ENCODE results near the gene PDILT. TPM values are rescaled to one million over a fixed set of nuclear protein-coding genes. Genes with fewer than 3 reads are reported as not detected.
"Not testable (repeated sequence)": the region's sequence is repeated elsewhere in the genome, so short reads cannot be mapped to it uniquely, and the experiment has no call there.

The PDILT gene
- total RNA-seq, 1 experiment from 2014 or later = not detected

DNA sequence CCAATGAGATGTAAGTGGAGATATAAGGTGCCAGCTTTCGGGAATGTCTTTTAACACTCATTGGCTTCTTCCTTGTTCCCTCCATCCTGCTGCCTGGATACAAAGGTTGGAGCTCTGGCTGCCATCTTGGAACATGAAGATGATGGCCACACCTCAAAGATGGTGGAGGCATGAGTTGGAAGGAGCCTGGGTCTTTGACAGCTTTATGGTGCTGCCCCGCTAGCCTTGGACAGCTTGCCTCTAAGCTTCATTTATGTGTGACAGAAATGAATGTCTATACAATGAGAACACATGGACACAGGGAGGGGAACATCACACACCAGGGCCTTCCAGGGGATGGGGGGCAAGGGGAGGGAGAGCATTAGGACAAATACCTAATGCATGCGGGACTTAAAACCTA lies 90.8 kb downstream of the PDILT start:
- ATAC-seq = no peak
- H3K9me2 ChIP-seq (replicated peaks; ENCODE audit: low read length) = no peaks in the 10 kb centered on the region
- CTCF ChIA-PET = no interaction called here
- no peak overlapping the region for H2AFZ ChIP-seq (ENCODE audit: low read length)
- H3K9me3 ChIP-seq (ENCODE audit: low read length) = no peaks in the 10 kb centered on the region
- no peaks in the 10 kb centered on the region for H3K27me3 ChIP-seq (ENCODE audit: low read length)
- intact Hi-C loops (cut with micrococcal nuclease) = no loop called here
- H4K20me1 ChIP-seq (ENCODE audit: low read length) = no peaks in the 10 kb centered on the region
- H3K36me3 ChIP-seq (ENCODE audit: low read depth, low read length) = no peaks in the 10 kb centered on the region
- H3K79me2 ChIP-seq (ENCODE audit: low read length) = no peaks in the 10 kb centered on the region
- no peak for DNase-seq
- H3K4me3 ChIP-seq (ENCODE audit: low read length) = no peak overlapping the region
- H3K4me1 ChIP-seq (ENCODE audit: insufficient read depth, low read length) = no peaks in the 10 kb centered on the region
- H3K4me2 ChIP-seq (ENCODE audit: low read length) = no peak overlapping the region
- no peak overlapping the region for H3K27ac ChIP-seq (ENCODE audit: low read length)
- H3F3A ChIP-seq (ENCODE audit: low read length, unreplicated experiment) = no peaks in the 10 kb centered on the region
- TF ChIP-seq, protein P1, sequence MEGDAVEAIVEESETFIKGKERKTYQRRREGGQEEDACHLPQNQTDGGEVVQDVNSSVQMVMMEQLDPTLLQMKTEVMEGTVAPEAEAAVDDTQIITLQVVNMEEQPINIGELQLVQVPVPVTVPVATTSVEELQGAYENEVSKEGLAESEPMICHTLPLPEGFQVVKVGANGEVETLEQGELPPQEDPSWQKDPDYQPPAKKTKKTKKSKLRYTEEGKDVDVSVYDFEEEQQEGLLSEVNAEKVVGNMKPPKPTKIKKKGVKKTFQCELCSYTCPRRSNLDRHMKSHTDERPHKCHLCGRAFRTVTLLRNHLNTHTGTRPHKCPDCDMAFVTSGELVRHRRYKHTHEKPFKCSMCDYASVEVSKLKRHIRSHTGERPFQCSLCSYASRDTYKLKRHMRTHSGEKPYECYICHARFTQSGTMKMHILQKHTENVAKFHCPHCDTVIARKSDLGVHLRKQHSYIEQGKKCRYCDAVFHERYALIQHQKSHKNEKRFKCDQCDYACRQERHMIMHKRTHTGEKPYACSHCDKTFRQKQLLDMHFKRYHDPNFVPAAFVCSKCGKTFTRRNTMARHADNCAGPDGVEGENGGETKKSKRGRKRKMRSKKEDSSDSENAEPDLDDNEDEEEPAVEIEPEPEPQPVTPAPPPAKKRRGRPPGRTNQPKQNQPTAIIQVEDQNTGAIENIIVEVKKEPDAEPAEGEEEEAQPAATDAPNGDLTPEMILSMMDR (conservative IDR thresholded peaks at IDR 0.05; ENCODE audit: low read depth, low read length) = no peak
- TF ChIP-seq EZH2 (IDR thresholded peaks at IDR 0.05; ENCODE audit: low read length, unreplicated experiment) (no peak), EZH2phosphoT487 (IDR thresholded peaks at IDR 0.05; ENCODE audit: borderline replicate concordance, low read length) (no peak)
- BruUV-seq (replicated peaks) = no TSS peak
- POLR2A ChIA-PET (ENCODE audit: unreplicated experiment) = no interaction called here
- no peak overlapping the region for H3K9ac ChIP-seq (ENCODE audit: low read length)

DNA sequence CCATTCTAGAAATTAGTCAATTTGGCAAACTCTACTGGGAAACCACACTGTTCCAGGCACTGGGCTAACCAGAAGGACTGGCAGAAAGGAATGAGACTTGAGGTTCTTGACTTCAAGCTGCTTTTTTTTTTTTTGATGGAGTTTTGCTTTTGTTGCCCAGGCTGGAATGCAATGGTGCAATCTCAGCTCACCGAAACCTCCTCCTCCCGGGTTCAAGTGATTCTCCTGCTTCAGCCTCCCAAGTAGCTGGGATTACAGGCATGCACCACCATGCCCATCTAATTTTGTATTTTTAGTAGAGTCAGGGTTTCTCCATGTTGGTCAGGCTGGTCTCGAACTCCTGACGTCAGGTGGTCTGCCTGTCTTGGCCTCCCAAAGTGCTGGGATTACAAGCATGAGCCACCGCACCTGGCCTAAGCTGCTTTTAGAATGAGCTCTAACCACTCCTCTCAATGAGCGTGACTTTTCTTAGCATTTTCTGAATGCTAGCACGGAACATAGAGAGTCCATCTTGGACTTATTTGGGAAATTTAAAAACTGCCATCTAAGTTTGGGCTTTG lies 91.9 kb downstream of the PDILT start:
- H4K20me1 ChIP-seq (ENCODE audit: low read length); intact Hi-C loops (cut with micrococcal nuclease); POLR2A ChIA-PET (ENCODE audit: unreplicated experiment); H3K4me1 ChIP-seq (ENCODE audit: insufficient read depth, low read length); H3K4me3 ChIP-seq (ENCODE audit: low read length); H2AFZ ChIP-seq (ENCODE audit: low read length); ATAC-seq; H3K79me2 ChIP-seq (ENCODE audit: low read length); H3F3A ChIP-seq (ENCODE audit: low read length, unreplicated experiment); DNase-seq; CTCF ChIA-PET; H3K9ac ChIP-seq (ENCODE audit: low read length); H3K27ac ChIP-seq (ENCODE audit: low read length); BruUV-seq (replicated peaks); H3K9me3 ChIP-seq (ENCODE audit: low read length); H3K4me2 ChIP-seq (ENCODE audit: low read length); H3K36me3 ChIP-seq (ENCODE audit: low read depth, low read length); H3K9me2 ChIP-seq (replicated peaks; ENCODE audit: low read length); H3K27me3 ChIP-seq (ENCODE audit: low read length): not testable (repeated sequence)

DNA sequence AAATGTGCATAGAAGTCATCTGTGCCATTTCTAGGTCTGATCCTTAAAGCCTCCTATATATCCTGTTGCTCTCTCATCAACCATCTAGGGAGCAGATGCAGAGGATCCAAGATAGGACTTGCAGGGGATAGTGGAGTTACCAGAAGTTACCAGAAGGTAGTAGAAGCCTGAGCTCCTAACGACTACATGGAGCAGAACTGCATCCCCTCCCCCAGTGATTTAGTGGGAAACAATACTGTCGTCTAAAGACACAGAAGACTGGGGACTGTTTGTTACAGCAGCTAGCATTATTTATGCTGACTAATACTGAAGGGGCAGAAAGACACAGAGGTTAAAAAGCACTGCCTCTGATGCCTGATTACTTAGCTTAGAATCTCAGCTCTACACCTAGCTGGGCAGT lies 93.0 kb downstream of the PDILT start:
- intact Hi-C loops (cut with micrococcal nuclease) = no loop called here
- Histone ChIP-seq H3F3A (ENCODE audit: low read length, unreplicated experiment) (no peaks in the 10 kb centered on the region), H3K36me3 (ENCODE audit: low read depth, low read length) (no peaks in the 10 kb centered on the region), H3K27me3 (ENCODE audit: low read length) (no peaks in the 10 kb centered on the region), H3K4me2 (ENCODE audit: low read length) (no peak overlapping the region), H3K9me3 (ENCODE audit: low read length) (no peaks in the 10 kb centered on the region), H3K4me1 (ENCODE audit: insufficient read depth, low read length) (no peaks in the 10 kb centered on the region), H3K4me3 (ENCODE audit: low read length) (no peak overlapping the region), H2AFZ (ENCODE audit: low read length) (no peak overlapping the region), H3K79me2 (ENCODE audit: low read length) (no peaks in the 10 kb centered on the region), H3K9me2 (replicated peaks; ENCODE audit: low read length) (no peaks in the 10 kb centered on the region), H3K27ac (ENCODE audit: low read length) (no peak overlapping the region), H3K9ac (ENCODE audit: low read length) (no peak overlapping the region), H4K20me1 (ENCODE audit: low read length) (no peaks in the 10 kb centered on the region)
- no peak for DNase-seq
- BruUV-seq (replicated peaks) = no TSS peak
- no peak for ATAC-seq
- CTCF ChIA-PET = no interaction called here
- POLR2A ChIA-PET (ENCODE audit: unreplicated experiment) = no interaction called here
- TF ChIP-seq, protein P1 (conservative IDR thresholded peaks at IDR 0.05; ENCODE audit: low read depth, low read length) = no peak
- TF ChIP-seq EZH2phosphoT487 (IDR thresholded peaks at IDR 0.05; ENCODE audit: borderline replicate concordance, low read length) = no peak
